Activated CD8-positive, alpha-beta T cell treated with anti-CD3 and anti-CD28 coated beads for 36 hours (primary cell): Measurements from ENCODE around the gene JMJD4. TPM values are rescaled to one million over a fixed set of nuclear protein-coding genes. Genes with fewer than 3 reads are reported as not detected.

ENCODE experiments used
- ATAC-seq: fragments of 200-7000 bp; cut with Tn5 transposase; one replicate; pipeline ENCODE4 v1.10.0; 2021; ENCODE audit warnings: mild to moderate bottlenecking, moderate library complexity
- CTCF ChIA-PET: fragments of 350-600 bp; sonication (Branson Sonifier 250); formaldehyde crosslinking; loops from one replicate; lab custom pipeline; 2021; ENCODE audit warnings: antibody characterized with exemption; lab: Charles Lee
- POLR2A ChIA-PET: fragments of 350-600 bp; sonication (Branson Sonifier 250); formaldehyde crosslinking; loops from one replicate; lab custom pipeline; 2021; ENCODE audit warnings: antibody characterized with exemption; lab: Charles Lee
- DNase-seq: peaks from one replicate; pipeline ENCODE4 v3.0.0-alpha.2; 2020
- H3K27ac Mint-ChIP-seq: one replicate; pipeline ENCODE4 v1.8.0; 2021; ENCODE audit warnings: mild to moderate bottlenecking, mixed read lengths
- H3K27me3 Mint-ChIP-seq: one replicate; pipeline ENCODE4 v1.8.0; 2021; ENCODE audit warnings: mixed read lengths
- H3K36me3 Mint-ChIP-seq: one replicate; pipeline ENCODE4 v1.8.0; 2021; ENCODE audit warnings: low read depth, mixed read lengths
- H3K4me1 Mint-ChIP-seq: one replicate; pipeline ENCODE4 v1.8.0; 2021; ENCODE audit warnings: low read depth, mixed read lengths
- H3K4me3 Mint-ChIP-seq: one replicate; pipeline ENCODE4 v1.8.0; 2021; ENCODE audit warnings: mild to moderate bottlenecking, moderate library complexity, mixed read lengths
- H3K9me3 Mint-ChIP-seq: one replicate; pipeline ENCODE4 v1.8.0; 2021; ENCODE audit warnings: mixed read lengths
- intact Hi-C: fragments of 100-400 bp; cut with micrococcal nuclease; formaldehyde crosslinking; loops from one replicate; pipeline ENCODE4 v1.10.0; 2022
- total RNA-seq, 2 experiments: library from RNA; stranded (reverse); gene quantifications; one replicate each; pipeline ENCODE4 v1.2.3, GENCODE V29; 2021
- TF ChIP-seq, protein P1 (sequence below): fragments of 200-600 bp; IDR thresholded peaks from one replicate; pipeline ENCODE4 v1.8.0; 2022; ENCODE audit warnings: antibody characterized with exemption, mild to moderate bottlenecking

JMJD4 gene
- total RNA-seq, 2 experiments from 2014 or later = 16.2 to 17.3 TPM

- POLR2A ChIA-PET = no interaction called here
- no peaks in the 10 kb centered on the region for H3K27me3 Mint-ChIP-seq
- peaks cover 2% of the 10 kb centered on the region for H3K36me3 Mint-ChIP-seq
- H3K9me3 Mint-ChIP-seq = no peaks in the 10 kb centered on the region
- TF ChIP-seq, protein P1, sequence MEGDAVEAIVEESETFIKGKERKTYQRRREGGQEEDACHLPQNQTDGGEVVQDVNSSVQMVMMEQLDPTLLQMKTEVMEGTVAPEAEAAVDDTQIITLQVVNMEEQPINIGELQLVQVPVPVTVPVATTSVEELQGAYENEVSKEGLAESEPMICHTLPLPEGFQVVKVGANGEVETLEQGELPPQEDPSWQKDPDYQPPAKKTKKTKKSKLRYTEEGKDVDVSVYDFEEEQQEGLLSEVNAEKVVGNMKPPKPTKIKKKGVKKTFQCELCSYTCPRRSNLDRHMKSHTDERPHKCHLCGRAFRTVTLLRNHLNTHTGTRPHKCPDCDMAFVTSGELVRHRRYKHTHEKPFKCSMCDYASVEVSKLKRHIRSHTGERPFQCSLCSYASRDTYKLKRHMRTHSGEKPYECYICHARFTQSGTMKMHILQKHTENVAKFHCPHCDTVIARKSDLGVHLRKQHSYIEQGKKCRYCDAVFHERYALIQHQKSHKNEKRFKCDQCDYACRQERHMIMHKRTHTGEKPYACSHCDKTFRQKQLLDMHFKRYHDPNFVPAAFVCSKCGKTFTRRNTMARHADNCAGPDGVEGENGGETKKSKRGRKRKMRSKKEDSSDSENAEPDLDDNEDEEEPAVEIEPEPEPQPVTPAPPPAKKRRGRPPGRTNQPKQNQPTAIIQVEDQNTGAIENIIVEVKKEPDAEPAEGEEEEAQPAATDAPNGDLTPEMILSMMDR = no peak
- no peak overlapping the region for H3K27ac Mint-ChIP-seq
- intact Hi-C loops = no loop called here
- H3K4me3 Mint-ChIP-seq = no peak overlapping the region
- ATAC-seq (no peak), DNase-seq (no peak)
- CTCF ChIA-PET = no interaction called here
- peaks cover 25% of the 10 kb centered on the region for H3K4me1 Mint-ChIP-seq
Observed at GRCh38 chr1:227776331-227776771, 41.2 kb upstream of the JMJD4 start.

DNA sequence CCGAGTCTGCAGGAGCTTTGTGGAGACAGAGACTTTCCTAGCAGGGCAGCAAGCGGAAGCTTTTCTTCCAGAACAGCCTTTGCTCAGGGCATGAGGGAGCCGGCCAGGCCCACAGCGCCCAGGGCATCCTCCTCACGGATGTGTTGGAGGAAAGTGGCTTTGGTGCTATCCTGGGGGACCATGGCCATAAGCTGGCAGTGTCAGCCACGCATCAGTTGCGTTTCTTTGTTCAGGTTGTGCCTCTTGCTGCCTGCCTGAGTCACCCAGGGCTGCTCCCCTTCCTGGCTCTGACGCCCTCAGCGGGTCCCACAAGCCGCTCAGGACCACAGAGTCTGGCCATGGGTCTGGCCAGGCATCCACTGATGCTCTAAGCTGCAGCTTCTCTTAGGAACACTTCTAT lies 40.7 kb upstream of the JMJD4 start:
- H3K4me3 Mint-ChIP-seq = no peak overlapping the region
- no peaks in the 10 kb centered on the region for H3K27me3 Mint-ChIP-seq
- ATAC-seq (no peak), DNase-seq (no peak)
- no peaks in the 10 kb centered on the region for H3K9me3 Mint-ChIP-seq
- CTCF ChIA-PET = no interaction called here
- POLR2A ChIA-PET = no interaction called here
- H3K36me3 Mint-ChIP-seq = peaks cover 2% of the 10 kb centered on the region
- H3K4me1 Mint-ChIP-seq = peaks cover 25% of the 10 kb centered on the region
- TF ChIP-seq, protein P1 = no peak
- H3K27ac Mint-ChIP-seq = no peak overlapping the region
- intact Hi-C loops = no loop called here

DNA sequence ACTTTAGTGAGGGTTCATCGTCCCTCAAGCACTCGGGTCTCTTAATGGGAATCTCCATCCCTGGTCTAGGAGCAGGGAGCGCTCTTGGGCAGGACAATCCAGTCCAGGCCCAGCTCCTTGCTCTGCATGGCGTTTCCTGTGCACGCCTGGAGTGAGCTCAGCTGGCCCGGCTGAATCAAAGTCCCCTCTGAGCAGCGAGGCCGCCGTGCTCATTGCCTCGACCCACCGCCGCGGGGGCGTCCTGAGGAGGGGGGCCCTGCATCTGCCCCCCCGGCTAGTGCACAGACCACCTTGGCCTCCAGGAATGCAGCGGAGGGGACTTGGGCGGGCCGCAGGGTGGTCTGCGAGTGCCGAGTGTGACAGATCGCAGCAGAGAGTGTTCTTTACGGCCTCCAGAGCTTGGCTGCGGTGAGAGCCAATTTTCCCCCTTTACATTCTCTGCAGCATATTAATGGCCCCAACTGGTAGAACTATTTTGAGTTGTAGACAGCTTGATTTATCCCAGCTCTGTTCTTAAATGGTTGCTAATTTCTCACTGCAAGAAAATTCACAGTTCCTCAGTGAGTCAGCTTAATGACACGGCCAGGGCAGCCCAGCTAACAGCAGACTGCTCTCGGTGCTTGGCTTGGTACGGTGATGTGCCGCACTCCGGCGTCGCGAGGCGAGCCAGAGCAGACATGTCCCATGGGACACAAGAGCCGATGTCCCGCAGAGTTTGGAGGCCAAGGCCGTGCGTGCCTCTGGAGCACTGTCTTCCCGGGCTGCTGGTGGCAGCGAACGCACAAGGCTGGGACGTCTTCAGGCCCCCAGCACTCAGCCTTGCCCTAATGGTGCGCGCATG lies 39.9 kb upstream of the JMJD4 start:
- Mint-ChIP-seq H3K4me3 (no peak overlapping the region), H3K9me3 (no peaks in the 10 kb centered on the region), H3K27me3 (no peaks in the 10 kb centered on the region), H3K36me3 (peaks cover 2% of the 10 kb centered on the region), H3K4me1 (peaks cover 25% of the 10 kb centered on the region), H3K27ac (no peak overlapping the region)
- ChIA-PET POLR2A (no interaction called here), CTCF (interaction anchor here (1.3 to 3.2 kb wide), 2 partner anchors 12 to 179 kb away, joined by 5 to 15 read pairs; no protein-coding TSS in a partner anchor)
- no peak for ATAC-seq
- TF ChIP-seq, protein P1 = no peak
- no peak for DNase-seq
- intact Hi-C loops = no loop called here

- peak; percentile 89 for ATAC-seq
- intact Hi-C loops = no loop called here
- POLR2A ChIA-PET = interaction anchor here (0.7 kb wide), 1 partner anchor 8 kb away, joined by 3 read pairs; no protein-coding TSS in a partner anchor
- no peaks in the 10 kb centered on the region for H3K27me3 Mint-ChIP-seq
- peak overlapping the region; percentile 76 for H3K27ac Mint-ChIP-seq
- H3K4me1 Mint-ChIP-seq = peaks cover 25% of the 10 kb centered on the region
- TF ChIP-seq, protein P1 = no peak
- DNase-seq = peak; percentile 68
- no peak overlapping the region for H3K4me3 Mint-ChIP-seq
- no peaks in the 10 kb centered on the region for H3K9me3 Mint-ChIP-seq
- CTCF ChIA-PET = interaction anchor here (1.3 to 3.2 kb wide), 2 partner anchors 11 to 180 kb away, joined by 5 to 15 read pairs; no protein-coding TSS in a partner anchor
- peaks cover 2% of the 10 kb centered on the region for H3K36me3 Mint-ChIP-seq
Observed at GRCh38 chr1:227774051-227774731, 39.1 kb upstream of the JMJD4 start.
